Measurements from ENCODE around the gene POLE. TPM values are rescaled to one million over a fixed set of nuclear protein-coding genes. Genes with fewer than 3 reads are reported as not detected.

POLE gene
- total and polyA plus RNA-seq, 2 donors (not counting 1 experiment from before 2014, with no cell fraction given), result 6.2 to 9.6 TPM

DNA sequence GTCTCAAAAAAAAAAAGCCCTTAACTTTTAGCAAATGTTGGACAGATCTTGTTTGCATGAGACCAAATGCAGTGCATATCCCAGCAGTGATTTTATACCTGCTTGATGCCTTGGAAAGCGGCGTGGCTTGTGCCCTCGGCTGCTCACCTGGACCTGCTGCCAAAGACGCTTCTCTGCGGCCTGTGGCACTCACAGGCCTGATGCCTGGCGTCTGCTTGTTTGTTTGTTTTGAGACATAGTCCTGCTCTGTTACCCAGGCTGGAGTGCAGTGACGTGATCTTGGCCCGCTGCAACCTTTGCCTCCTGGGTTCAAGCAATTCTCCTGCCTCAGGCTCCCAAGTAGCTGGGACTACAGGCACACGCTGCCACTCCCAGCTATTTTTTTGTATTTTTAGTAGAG is 28.7 kb upstream of the POLE start:
- Histone ChIP-seq H3K4me1 (ENCODE audit: control insufficient read depth, extremely low read depth, insufficient read depth, low read length) (no peaks in the 10 kb centered on the region), H3K4me2 (ENCODE audit: extremely low read depth, insufficient read depth, low read length) (no peak overlapping the region), H3K27me3 (ENCODE audit: control insufficient read depth, insufficient read depth, low read length) (no peaks in the 10 kb centered on the region), H3K4me3 (replicated peaks in 1 of 4; ENCODE audit: control extremely low read depth in 1 of 4, insufficient read depth in 1 of 4, low read depth in 3 of 4, low read length in 4 of 4) (no peak overlapping the region), H3K9ac (ENCODE audit: insufficient read depth, low read length) (no peak overlapping the region), H3K27ac (ENCODE audit: insufficient read depth, low read length) (no peak overlapping the region), H2AFZ (ENCODE audit: low read length) (no peak overlapping the region), H3K79me2 (ENCODE audit: control insufficient read depth, insufficient read depth, low read length) (peaks cover 30% of the 10 kb centered on the region), H3K36me3 (ENCODE audit: control insufficient read depth, insufficient read depth, low read length) (peaks cover 17% of the 10 kb centered on the region), H3K9me3 (ENCODE audit: control insufficient read depth, insufficient read depth, low read depth, low read length) (no peaks in the 10 kb centered on the region), H4K20me1 (ENCODE audit: control insufficient read depth, extremely low read depth, insufficient read depth, low read length) (no peaks in the 10 kb centered on the region)
- no peak for DNase-seq (ENCODE audit: low read depth in 2 of 2)
- no peak for TF ChIP-seq EZH2 (IDR thresholded peaks at IDR 0.05; ENCODE audit: low read length, missing control alignments)
- TF ChIP-seq, protein P1, sequence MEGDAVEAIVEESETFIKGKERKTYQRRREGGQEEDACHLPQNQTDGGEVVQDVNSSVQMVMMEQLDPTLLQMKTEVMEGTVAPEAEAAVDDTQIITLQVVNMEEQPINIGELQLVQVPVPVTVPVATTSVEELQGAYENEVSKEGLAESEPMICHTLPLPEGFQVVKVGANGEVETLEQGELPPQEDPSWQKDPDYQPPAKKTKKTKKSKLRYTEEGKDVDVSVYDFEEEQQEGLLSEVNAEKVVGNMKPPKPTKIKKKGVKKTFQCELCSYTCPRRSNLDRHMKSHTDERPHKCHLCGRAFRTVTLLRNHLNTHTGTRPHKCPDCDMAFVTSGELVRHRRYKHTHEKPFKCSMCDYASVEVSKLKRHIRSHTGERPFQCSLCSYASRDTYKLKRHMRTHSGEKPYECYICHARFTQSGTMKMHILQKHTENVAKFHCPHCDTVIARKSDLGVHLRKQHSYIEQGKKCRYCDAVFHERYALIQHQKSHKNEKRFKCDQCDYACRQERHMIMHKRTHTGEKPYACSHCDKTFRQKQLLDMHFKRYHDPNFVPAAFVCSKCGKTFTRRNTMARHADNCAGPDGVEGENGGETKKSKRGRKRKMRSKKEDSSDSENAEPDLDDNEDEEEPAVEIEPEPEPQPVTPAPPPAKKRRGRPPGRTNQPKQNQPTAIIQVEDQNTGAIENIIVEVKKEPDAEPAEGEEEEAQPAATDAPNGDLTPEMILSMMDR (conservative IDR thresholded peaks at IDR 0.05 in 1 of 2, IDR thresholded peaks at IDR 0.05 in 1 of 2; ENCODE audit: low read depth in 1 of 2, low read length in 2 of 2), result no peak

DNA sequence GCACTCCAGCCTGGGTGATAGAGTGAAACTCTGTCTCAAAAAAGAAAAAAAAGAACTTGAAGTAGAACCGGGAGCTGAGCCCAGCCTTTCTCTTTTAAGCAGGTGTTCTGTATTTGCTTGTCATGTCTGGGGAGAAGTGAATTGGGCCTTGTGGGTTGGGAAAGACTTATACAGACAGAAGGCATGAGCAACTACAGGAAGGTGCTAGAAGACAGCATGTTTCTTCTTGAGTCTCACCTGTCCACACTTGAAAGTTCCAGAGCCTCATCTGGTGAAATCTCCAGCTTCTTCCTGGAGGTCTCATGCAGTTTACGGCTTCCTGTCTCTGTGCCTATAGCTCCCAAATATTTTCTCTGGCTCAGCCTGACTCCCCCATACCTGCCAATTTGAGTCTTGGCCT is 26.0 kb upstream of the POLE start:
- no peak overlapping the region for H3K27ac ChIP-seq (ENCODE audit: insufficient read depth, low read length)
- peaks cover 30% of the 10 kb centered on the region for H3K79me2 ChIP-seq (ENCODE audit: control insufficient read depth, insufficient read depth, low read length)
- no peak overlapping the region for H3K4me3 ChIP-seq (replicated peaks in 1 of 4; ENCODE audit: control extremely low read depth in 1 of 4, insufficient read depth in 1 of 4, low read depth in 3 of 4, low read length in 4 of 4)
- H4K20me1 ChIP-seq (ENCODE audit: control insufficient read depth, extremely low read depth, insufficient read depth, low read length), result no peaks in the 10 kb centered on the region
- H3K36me3 ChIP-seq (ENCODE audit: control insufficient read depth, insufficient read depth, low read length), result peaks cover 1% of the 10 kb centered on the region
- H3K9me3 ChIP-seq (ENCODE audit: control insufficient read depth, insufficient read depth, low read depth, low read length), result no peaks in the 10 kb centered on the region
- TF ChIP-seq EZH2 (IDR thresholded peaks at IDR 0.05; ENCODE audit: low read length, missing control alignments), result no peak
- TF ChIP-seq, protein P1 (conservative IDR thresholded peaks at IDR 0.05 in 1 of 2, IDR thresholded peaks at IDR 0.05 in 1 of 2; ENCODE audit: low read depth in 1 of 2, low read length in 2 of 2), result no peak
- no peak overlapping the region for H2AFZ ChIP-seq (ENCODE audit: low read length)
- DNase-seq (ENCODE audit: low read depth in 2 of 2), result no peak
- no peaks in the 10 kb centered on the region for H3K4me1 ChIP-seq (ENCODE audit: control insufficient read depth, extremely low read depth, insufficient read depth, low read length)
- no peak overlapping the region for H3K9ac ChIP-seq (ENCODE audit: insufficient read depth, low read length)
- no peak overlapping the region for H3K4me2 ChIP-seq (ENCODE audit: extremely low read depth, insufficient read depth, low read length)
- H3K27me3 ChIP-seq (ENCODE audit: control insufficient read depth, insufficient read depth, low read length), result no peaks in the 10 kb centered on the region

DNA sequence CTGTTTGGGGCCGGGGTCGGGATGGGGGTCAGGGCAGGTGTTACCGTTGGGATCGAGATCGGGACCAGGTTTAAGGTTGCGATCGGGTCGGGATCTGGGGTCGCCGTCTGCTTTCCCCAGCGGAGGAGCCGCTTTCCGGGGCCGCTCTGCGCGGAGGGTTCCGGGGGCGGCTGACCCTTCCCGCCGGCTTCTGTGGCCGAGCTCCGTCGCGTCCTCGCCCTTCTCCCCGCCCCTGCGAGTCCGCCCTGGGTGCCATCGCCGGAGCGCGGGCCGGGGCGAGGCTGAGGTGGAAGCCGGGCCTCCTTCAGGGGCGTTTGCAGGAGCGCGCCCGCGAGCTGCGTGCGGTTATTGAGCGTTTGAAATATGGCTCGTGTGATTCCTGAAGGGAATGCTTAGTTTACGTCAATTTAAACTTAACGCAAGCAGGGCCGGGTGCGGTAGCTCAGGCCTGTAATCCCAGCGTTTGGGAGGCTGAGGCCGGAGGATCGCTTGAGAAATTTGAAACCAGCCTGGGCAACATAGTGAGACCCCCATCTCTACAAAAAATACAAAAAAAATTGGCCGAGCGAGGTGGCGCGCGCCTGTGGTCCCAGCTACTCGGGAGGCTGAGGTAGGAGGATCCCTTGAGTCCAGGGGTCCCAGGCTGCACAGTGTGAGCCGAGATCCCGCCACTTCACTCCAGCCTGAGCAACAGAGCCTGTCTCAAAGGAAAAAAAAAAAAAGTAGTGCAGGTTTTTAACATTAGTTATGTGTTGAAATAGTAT is 24.1 kb upstream of the POLE start:
- TF ChIP-seq, protein P1 (conservative IDR thresholded peaks at IDR 0.05 in 1 of 2, IDR thresholded peaks at IDR 0.05 in 1 of 2; ENCODE audit: low read depth in 1 of 2, low read length in 2 of 2), result no peak
- TF ChIP-seq EZH2 (IDR thresholded peaks at IDR 0.05; ENCODE audit: low read length, missing control alignments), result no peak
- Histone ChIP-seq H3K4me2 (ENCODE audit: extremely low read depth, insufficient read depth, low read length) (peak overlapping the region; percentile 28), H3K27ac (ENCODE audit: insufficient read depth, low read length) (peak overlapping the region; percentile 47), H3K36me3 (ENCODE audit: control insufficient read depth, insufficient read depth, low read length) (peaks cover 1% of the 10 kb centered on the region), H2AFZ (ENCODE audit: low read length) (peak overlapping the region; percentile 17), H3K9me3 (ENCODE audit: control insufficient read depth, insufficient read depth, low read depth, low read length) (no peaks in the 10 kb centered on the region), H4K20me1 (ENCODE audit: control insufficient read depth, extremely low read depth, insufficient read depth, low read length) (no peaks in the 10 kb centered on the region), H3K79me2 (ENCODE audit: control insufficient read depth, insufficient read depth, low read length) (peaks cover 30% of the 10 kb centered on the region), H3K9ac (ENCODE audit: insufficient read depth, low read length) (peak overlapping the region; percentile 75), H3K4me3 (replicated peaks in 1 of 4; ENCODE audit: control extremely low read depth in 1 of 4, insufficient read depth in 1 of 4, low read depth in 3 of 4, low read length in 4 of 4) (peak overlapping the region; percentile 46 to 92 (median 78)), H3K4me1 (ENCODE audit: control insufficient read depth, extremely low read depth, insufficient read depth, low read length) (no peaks in the 10 kb centered on the region), H3K27me3 (ENCODE audit: control insufficient read depth, insufficient read depth, low read length) (no peaks in the 10 kb centered on the region)
- peak; percentile 17 to 45 for DNase-seq (ENCODE audit: low read depth in 2 of 2)

Measured in fibroblast of lung (primary cell).